OCI-M2 (cell line): ENCODE results near the gene CCDC185.
"Not testable (repeated sequence)": the region's sequence is repeated elsewhere in the genome, so short reads cannot be mapped to it uniquely, and the experiment has no call there.

Source experiments
- DNase-seq: peaks from one replicate; lab custom pipeline; 2025; ENCODE audit not compliant: unreplicated experiment; lab: John Stamatoyannopoulos, UW

Gene CCDC185

GRCh38 chr1:223394242-223394641, 1.0 kb downstream of the CCDC185 start:
- no peak for DNase-seq

GRCh38 chr1:223394706-223395105, 1.5 kb downstream of the CCDC185 start:
- DNase-seq, result no peak

DNA sequence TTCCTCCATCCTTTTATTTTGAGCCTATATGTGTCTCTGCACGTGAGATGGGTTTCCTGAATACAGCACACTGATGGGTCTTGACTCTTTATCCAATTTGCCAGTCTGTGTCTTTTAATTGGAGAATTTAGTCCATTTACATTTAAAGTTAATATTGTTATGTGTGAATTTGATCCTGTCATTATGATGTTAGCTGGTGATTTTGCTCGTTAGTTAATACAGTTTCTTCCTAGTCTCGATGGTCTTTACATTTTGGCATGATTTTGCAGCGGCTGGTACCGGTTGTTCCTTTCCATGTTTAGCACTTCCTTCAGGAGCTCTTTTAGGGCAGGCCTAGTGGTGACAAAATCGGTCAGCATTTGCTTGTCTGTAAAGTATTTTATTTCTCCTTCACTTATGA, 6.2 kb downstream of the CCDC185 start:
- DNase-seq, result not testable (repeated sequence)

GRCh38 chr1:223401873-223402789, 8.9 kb downstream of the CCDC185 start:
- no peak for DNase-seq

DNA sequence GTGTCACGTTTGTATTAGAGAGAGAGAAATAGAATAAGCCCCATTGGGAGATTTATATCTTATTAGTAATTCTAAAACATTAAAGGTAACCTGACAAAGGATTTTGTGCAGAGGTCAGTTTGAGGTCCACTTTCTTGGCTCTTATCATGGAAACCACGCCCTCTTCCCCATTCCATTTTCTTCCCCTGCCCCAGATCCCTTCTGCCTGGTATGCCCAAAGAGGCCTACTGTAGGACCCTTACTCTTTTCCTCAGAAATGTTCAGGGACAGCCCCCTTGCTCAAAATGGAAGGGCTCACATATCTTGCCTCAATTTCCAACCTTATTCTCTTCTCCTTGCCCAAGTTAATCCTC, 9.6 kb downstream of the CCDC185 start:
- DNase-seq, result no peak

GRCh38 chr1:223403184-223403815, 10.1 kb downstream of the CCDC185 start:
- DNase-seq, result no peak

- no peak for DNase-seq
Measured at GRCh38 chr1:223405507-223405906, 12.3 kb downstream of the CCDC185 start.

- no peak for DNase-seq
Measured at GRCh38 chr1:223410036-223410435, 16.8 kb downstream of the CCDC185 start.

DNA sequence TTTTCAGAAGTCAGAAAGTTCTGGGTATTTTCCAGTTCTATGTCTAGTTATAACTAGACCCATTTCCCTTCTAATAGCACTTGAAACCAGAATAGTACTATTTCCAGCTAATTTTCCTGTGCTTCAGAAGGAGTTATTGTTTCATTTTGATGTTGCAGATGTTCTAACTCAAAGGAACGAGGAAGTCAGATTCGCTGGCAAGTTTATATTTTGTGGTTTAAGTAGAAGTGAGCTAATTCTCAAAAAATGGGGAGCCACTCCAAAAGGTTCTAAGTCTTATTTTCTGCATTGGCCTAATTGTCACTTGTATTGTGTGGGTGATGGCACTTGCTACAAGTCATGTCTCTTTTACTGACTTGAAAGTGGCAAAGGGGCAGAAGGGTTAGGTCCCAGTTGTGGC, 18.1 kb downstream of the CCDC185 start:
- DNase-seq, result no peak

DNA sequence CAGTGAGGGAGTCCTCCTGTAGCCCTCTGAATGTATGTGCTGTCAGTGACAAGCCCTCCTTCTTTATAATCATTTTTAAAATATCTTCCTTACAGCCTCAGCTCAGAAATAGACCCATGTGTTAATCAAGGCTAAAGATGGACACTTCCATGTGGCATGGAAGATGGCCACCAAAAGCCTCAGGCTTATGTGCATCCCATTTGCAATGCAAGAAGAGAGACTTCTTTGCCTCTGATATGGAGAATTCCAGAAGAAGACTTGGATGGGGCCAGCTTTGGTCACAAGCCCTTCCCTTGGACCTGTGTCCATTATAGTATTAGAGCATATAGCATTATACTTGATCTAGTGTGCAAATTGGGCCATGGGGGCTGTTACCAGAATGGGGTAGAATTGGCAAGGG, 18.5 kb downstream of the CCDC185 start:
- no peak for DNase-seq

GRCh38 chr1:223413216-223413615, 20.0 kb downstream of the CCDC185 start:
- DNase-seq, result no peak

GRCh38 chr1:223417444-223417843, 24.2 kb downstream of the CCDC185 start:
- DNase-seq, result no peak

DNA sequence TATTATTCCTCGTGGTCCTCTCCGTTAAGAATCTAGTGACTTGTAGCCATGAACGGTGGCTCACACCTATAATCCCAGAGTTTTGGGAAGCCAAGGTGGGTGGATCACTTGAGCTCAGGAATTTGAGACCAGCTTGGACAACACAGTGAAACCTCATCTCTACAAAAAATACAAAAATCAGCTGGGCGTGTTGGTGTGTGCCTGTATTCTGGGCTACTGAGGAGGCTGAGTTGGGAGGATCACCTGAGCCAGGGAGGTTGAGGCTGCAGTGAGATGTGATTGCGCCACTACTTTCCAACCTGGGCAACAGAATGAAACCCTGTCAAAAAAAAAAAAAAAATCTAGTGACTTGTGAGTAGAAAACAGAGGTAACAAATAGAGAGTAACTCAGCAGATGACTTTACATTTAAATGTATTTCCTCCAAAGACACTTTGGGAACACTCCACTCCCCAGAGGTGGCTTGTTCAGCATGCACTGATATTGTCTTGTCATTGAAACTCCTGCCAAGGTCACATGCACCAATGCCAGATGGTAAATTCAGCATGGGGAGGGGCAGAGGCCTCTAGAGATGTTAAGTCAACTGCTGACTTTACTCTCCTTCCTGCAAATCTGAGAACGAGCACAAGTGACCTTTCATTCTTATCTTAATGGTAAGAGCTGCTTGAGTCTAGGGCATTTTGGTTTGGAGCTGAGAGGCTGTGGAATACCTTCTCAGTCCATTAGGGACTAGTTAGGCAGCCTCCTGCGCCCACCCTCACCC, 24.9 kb downstream of the CCDC185 start:
- no peak for DNase-seq

- DNase-seq, result no peak
Measured at GRCh38 chr1:223419115-223419514, 25.9 kb downstream of the CCDC185 start.

DNA sequence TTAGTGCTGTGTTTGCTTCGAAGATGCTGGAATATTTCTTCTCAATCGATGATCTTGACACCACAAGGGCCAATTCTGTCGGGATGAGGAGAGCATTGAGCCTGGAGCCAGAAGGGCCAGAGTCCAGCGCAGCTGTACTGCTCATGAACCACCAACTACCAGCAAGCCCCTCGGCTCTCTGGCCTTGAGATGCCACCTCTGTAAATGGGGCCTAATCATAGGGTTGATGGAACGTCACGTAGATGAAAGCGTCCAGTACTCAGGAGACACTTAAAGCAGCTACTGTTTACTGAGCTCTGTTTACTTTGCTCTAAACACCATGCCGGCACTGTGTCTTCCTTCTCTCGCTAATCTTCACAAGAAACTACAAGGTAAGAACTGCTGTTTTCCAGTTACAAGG, 26.3 kb downstream of the CCDC185 start:
- DNase-seq, result no peak

GRCh38 chr1:223421025-223421424, 27.8 kb downstream of the CCDC185 start:
- no peak for DNase-seq

- no peak for DNase-seq
Measured at GRCh38 chr1:223421676-223422075, 28.5 kb downstream of the CCDC185 start.

DNA sequence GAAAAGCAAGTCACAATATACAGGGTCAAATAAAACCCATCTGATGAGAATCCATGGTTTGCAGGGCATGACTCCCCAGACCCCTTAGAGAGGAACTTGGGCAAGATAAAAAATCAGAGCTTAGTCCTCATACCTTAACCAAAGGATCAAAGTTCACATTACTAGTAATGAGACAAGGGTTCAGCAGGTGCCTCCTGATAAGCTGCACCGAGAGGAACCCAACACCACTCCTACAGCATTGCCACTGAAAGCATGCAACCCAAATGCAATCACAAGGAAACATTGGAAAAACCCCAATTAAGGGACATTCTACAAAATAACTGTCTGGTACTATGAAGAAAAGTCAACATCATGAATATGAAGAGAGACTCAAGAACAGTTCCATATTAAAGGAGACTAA, 29.7 kb downstream of the CCDC185 start:
- DNase-seq, result no peak

- no peak for DNase-seq
Measured at GRCh38 chr1:223423641-223424233, 30.5 kb downstream of the CCDC185 start.

- DNase-seq, result no peak
Measured at GRCh38 chr1:223425550-223425949, 32.3 kb downstream of the CCDC185 start.

DNA sequence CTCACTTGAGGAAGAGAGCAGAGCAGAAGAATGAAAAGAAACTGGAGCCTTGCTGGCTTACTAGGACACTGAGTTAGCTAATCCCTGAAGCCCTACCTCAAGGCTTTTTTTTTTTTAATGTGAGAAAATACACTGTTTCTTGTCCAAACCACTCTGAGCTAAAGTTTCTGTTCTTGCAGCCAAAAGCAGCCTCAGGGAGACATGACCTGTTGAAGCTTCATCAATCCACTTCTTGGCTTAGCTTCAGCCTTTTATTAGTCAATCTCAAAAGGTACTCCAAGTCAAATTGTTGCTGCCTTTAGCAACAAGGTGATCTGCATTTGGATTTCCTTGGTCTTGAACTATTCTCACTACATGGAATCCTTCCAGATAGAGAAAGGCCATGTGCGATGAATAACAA, 33.7 kb downstream of the CCDC185 start:
- no peak for DNase-seq
